ENCODE results near the gene PCLO.

PCLO gene

GRCh38 chr7:83162402-83163256 is at the start of gene PCLO:
PCLO (minus strand) TSS chr7:83162884; CDS start chr7:83162592, 292 bp downstream.
- DNase-seq: peak; percentile 98

- DNase-seq: no peak
These were observed 49.0 kb upstream of the PCLO start for GRCh38 chr7:83211685-83212084.

GRCh38 chr7:83210479-83210878 is 47.8 kb upstream of the PCLO start:
- DNase-seq: no peak

- no peak for DNase-seq
These were observed 42.0 kb upstream of the PCLO start for GRCh38 chr7:83204715-83205114.

- DNase-seq: no peak
These were observed 38.7 kb upstream of the PCLO start for GRCh38 chr7:83201355-83201754.

- no peak for DNase-seq
These were observed 28.1 kb upstream of the PCLO start for GRCh38 chr7:83190659-83191389.

GRCh38 chr7:83178796-83179195 is 16.1 kb upstream of the PCLO start:
- DNase-seq: no peak

GRCh38 chr7:83178066-83178465 is 15.4 kb upstream of the PCLO start:
- peak; percentile 73 for DNase-seq

- no peak for DNase-seq
These were observed 11.0 kb upstream of the PCLO start for GRCh38 chr7:83173664-83174063.

- no peak for DNase-seq
These were observed 4.1 kb upstream of the PCLO start for GRCh38 chr7:83166781-83167180.

GRCh38 chr7:83161899-83162401 is 734 bp downstream of the PCLO start:
- DNase-seq: peak; percentile 51

GRCh38 chr7:83161186-83161585 is 1.5 kb downstream of the PCLO start:
- peak; percentile 52 for DNase-seq

GRCh38 chr7:83159731-83160130 is 3.0 kb downstream of the PCLO start:
- no peak for DNase-seq

- no peak for DNase-seq
These were observed 6.7 kb downstream of the PCLO start for GRCh38 chr7:83156006-83156405.

GRCh38 chr7:83155407-83155806 is 7.3 kb downstream of the PCLO start:
- DNase-seq: no peak

GRCh38 chr7:83153419-83153818 is 9.3 kb downstream of the PCLO start:
- peak; percentile 27 for DNase-seq

GRCh38 chr7:83150310-83150709 is 12.4 kb downstream of the PCLO start:
- no peak for DNase-seq

- DNase-seq: no peak
These were observed 13.2 kb downstream of the PCLO start for GRCh38 chr7:83149466-83149865.

- no peak for DNase-seq
These were observed 13.9 kb downstream of the PCLO start for GRCh38 chr7:83148776-83149175.

GRCh38 chr7:83143107-83143506 is 19.6 kb downstream of the PCLO start:
- DNase-seq: no peak

GRCh38 chr7:83142365-83142764 is 20.3 kb downstream of the PCLO start:
- DNase-seq: no peak

- DNase-seq: no peak
These were observed 20.8 kb downstream of the PCLO start for GRCh38 chr7:83141927-83142326.

GRCh38 chr7:83130623-83131545 is 31.8 kb downstream of the PCLO start:
- peak; percentile 91 for DNase-seq

Measured in NCI-H1105 treated with DMSO at 0.1 percent for 48 hours (cell line).